Liver (tissue), 9 donors: ENCODE results near the gene APEX1. TPM values are rescaled to one million over a fixed set of nuclear protein-coding genes. Genes with fewer than 3 reads are reported as not detected.

Experiments
- DNase-seq: peaks from one replicate; pipeline ENCODE4 v3.0.0-alpha.2; 2017; ENCODE audit warnings: low spot score
- H3K27ac ChIP-seq, 2 donors: one replicate each; pipeline ENCODE4 v1.7.0; 2013; ENCODE audit warnings: inconsistent platforms in 2 of 2, low read length in 2 of 2, control low read depth in 1 of 2, low read depth in 1 of 2, mild to moderate bottlenecking in 1 of 2
- H3K27me3 ChIP-seq, 4 donors: one replicate each; pipeline versions ENCODE4 v1.6.1 to v1.7.0; 2013; ENCODE audit warnings: low read length in 3 of 4, inconsistent platforms in 1 of 4, mild to moderate bottlenecking in 1 of 4, moderate library complexity in 1 of 4; ENCODE audit not compliant: control insufficient read depth in 4 of 4, insufficient read depth in 4 of 4
- H3K36me3 ChIP-seq, 4 donors: one replicate each; pipeline versions ENCODE4 v1.6.1 to v1.7.0; 2013; ENCODE audit warnings: low read length in 3 of 4, mild to moderate bottlenecking in 3 of 4, low read depth in 1 of 4, moderate library complexity in 1 of 4; ENCODE audit not compliant: control insufficient read depth in 4 of 4, insufficient read depth in 3 of 4
- H3K4me1 ChIP-seq, 4 donors: one replicate each; pipeline versions ENCODE4 v1.6.1 to v1.7.0; 2013; ENCODE audit warnings: low read length in 3 of 4, mild to moderate bottlenecking in 3 of 4, moderate library complexity in 1 of 4; ENCODE audit not compliant: control insufficient read depth in 4 of 4, insufficient read depth in 4 of 4
- H3K4me3 ChIP-seq, 3 donors: one replicate each; pipeline versions ENCODE4 v1.6.1 to v1.7.0; 2013; ENCODE audit warnings: low read length in 3 of 3, control low read depth in 1 of 3, low read depth in 1 of 3, mild to moderate bottlenecking in 1 of 3
- H3K9ac ChIP-seq, 2 donors: one replicate each; pipeline ENCODE4 v1.7.0; 2013; ENCODE audit warnings: low read length in 2 of 2, mild to moderate bottlenecking in 2 of 2, moderate library complexity in 2 of 2, control low read depth in 1 of 2, low read depth in 1 of 2
- H3K9me3 ChIP-seq, 4 donors: one replicate each; pipeline versions ENCODE4 v1.6.1 to v1.7.0; 2013; ENCODE audit warnings: low read length in 3 of 4; ENCODE audit not compliant: control insufficient read depth in 4 of 4
- ATF3 ChIP-seq: IDR thresholded peaks from 2 replicates; pipeline ENCODE4 v1.6.1; 2016; ENCODE audit warnings: antibody characterized with exemption
- CTCF ChIP-seq: fragments of 150-350 bp; IDR thresholded peaks from 2 replicates; pipeline ENCODE4 v1.5.1; 2017; ENCODE audit warnings: improper control_type of control experiment, low read depth, low read length; ENCODE audit not compliant: missing input control
- FOXA1 ChIP-seq: IDR thresholded peaks from 2 replicates; pipeline ENCODE4 v1.6.1; 2016; ENCODE audit warnings: antibody characterized with exemption
- FOXA2 ChIP-seq: IDR thresholded peaks from 2 replicates; pipeline ENCODE4 v1.6.1; 2016; ENCODE audit warnings: antibody characterized with exemption
- GABPA ChIP-seq, 2 donors: IDR thresholded peaks in 1 of 2; conservative IDR thresholded peaks in 1 of 2; 2 replicates each; pipeline ENCODE4 v1.6.1; 2016; ENCODE audit warnings: antibody characterized with exemption in 2 of 2, mild to moderate bottlenecking in 1 of 2, moderate library complexity in 1 of 2
- HNF4G ChIP-seq: IDR thresholded peaks from 2 replicates; pipeline ENCODE4 v1.6.1; 2016; ENCODE audit warnings: antibody characterized with exemption
- JUND ChIP-seq, 2 donors: IDR thresholded peaks; 2 replicates each; pipeline ENCODE4 v1.6.1; 2016; ENCODE audit warnings: antibody characterized with exemption in 2 of 2
- MAX ChIP-seq: IDR thresholded peaks from 2 replicates; pipeline ENCODE4 v1.6.1; 2016; ENCODE audit warnings: antibody characterized with exemption
- NR2F2 ChIP-seq: IDR thresholded peaks from 2 replicates; pipeline ENCODE4 v1.6.1; 2016; ENCODE audit warnings: antibody characterized with exemption
- RAD21 ChIP-seq, 2 donors: IDR thresholded peaks; 2 replicates each; pipeline ENCODE4 v1.6.1; 2016; ENCODE audit warnings: antibody characterized with exemption in 2 of 2, mild to moderate bottlenecking in 2 of 2
- REST ChIP-seq: IDR thresholded peaks from 2 replicates; pipeline ENCODE4 v1.6.1; 2016; ENCODE audit warnings: antibody characterized with exemption, mild to moderate bottlenecking
- SP1 ChIP-seq: IDR thresholded peaks from 2 replicates; pipeline ENCODE4 v1.6.1; 2018; ENCODE audit warnings: antibody characterized with exemption, mild to moderate bottlenecking
- TAF1 ChIP-seq: conservative IDR thresholded peaks from 2 replicates; pipeline ENCODE4 v1.6.1; 2016; ENCODE audit warnings: antibody characterized with exemption, mild to moderate bottlenecking
- YY1 ChIP-seq: IDR thresholded peaks from 2 replicates; pipeline ENCODE4 v1.6.1; 2016; ENCODE audit warnings: antibody characterized with exemption, mild to moderate bottlenecking
- ZBTB33 ChIP-seq: IDR thresholded peaks from 2 replicates; pipeline ENCODE4 v1.6.1; 2016; ENCODE audit warnings: antibody characterized with exemption
- WGBS: extraction: QIAGEN DNeasy Blood & Tissue Kit; methylation state at CpG from one replicate; pipeline ENCODE4 v1.1.7; 2013; 5-methylcytosine and 5-hydroxymethylcytosine counted together
- polyA plus RNA-seq, 2 donors: library from polyadenylated mRNA; stranded (reverse) in 1 of 2; unstranded in 1 of 2; fragments of 200-250 nt in 1 of 2; fragments of >200 nt in 1 of 2; fragmentation: Nextera tagmentation in 1 of 2; extraction: Ambion mirVana in 1 of 2; gene quantifications; one replicate each; pipeline versions ENCODE4 v1.2.1 to v1.2.3, GENCODE V29; 2013 to 2015
- total RNA-seq, 2 donors: library from RNA; depleted of rRNA; stranded (reverse); fragments of >200 nt; gene quantifications; one replicate each; pipeline ENCODE4 v1.2.3, GENCODE V29; 2014
- donor health status: healthy.
- donor health status: healthy.
- donor health status: healthy.
- donor health status: healthy.
- donor health status: healthy.

APEX1 gene
- total and polyA plus RNA-seq, 4 donors, result 32.4 to 64.5 (median 46.7) TPM

GRCh38 chr14:20429801-20430669 lies 25.0 kb upstream of the APEX1 start:
- H3K9ac ChIP-seq, result no peak overlapping the region
- no peak overlapping the region for H3K4me3 ChIP-seq
- H3K9me3 ChIP-seq, result no peaks in the 10 kb centered on the region
- no peak for TF ChIP-seq REST
- TF ChIP-seq HNF4G, result no peak
- TF ChIP-seq TAF1, result no peak
- no peak for TF ChIP-seq ATF3
- TF ChIP-seq JUND (IDR thresholded peaks at IDR 0.05), result no peak
- no peak for TF ChIP-seq SP1
- no peak for TF ChIP-seq NR2F2
- TF ChIP-seq RAD21 (IDR thresholded peaks at IDR 0.05), result no peak
- TF ChIP-seq GABPA (IDR thresholded peaks at IDR 0.05 in 1 of 2, conservative IDR thresholded peaks at IDR 0.05 in 1 of 2), result no peak
- no peak for TF ChIP-seq CTCF
- TF ChIP-seq YY1, result no peak
- no peaks in the 10 kb centered on the region for H3K27me3 ChIP-seq
- peaks cover 0 to 7% (median 0%) of the 10 kb centered on the region in 4 donors for H3K4me1 ChIP-seq
- WGBS, result 65% methylated on average over 30 of the region's 30 CpGs
- no peaks in the 10 kb centered on the region for H3K36me3 ChIP-seq
- no peak for DNase-seq
- no peak overlapping the region for H3K27ac ChIP-seq

GRCh38 chr14:20434701-20435581 lies 20.1 kb upstream of the APEX1 start:
- no peaks in the 10 kb centered on the region for H3K27me3 ChIP-seq
- no peak for TF ChIP-seq ZBTB33
- TF ChIP-seq FOXA2, result no peak
- no peak for TF ChIP-seq CTCF
- no peak for TF ChIP-seq SP1
- no peak for TF ChIP-seq TAF1
- no peak for TF ChIP-seq MAX
- TF ChIP-seq NR2F2, result peak; percentile 29
- TF ChIP-seq FOXA1, result no peak
- H3K9me3 ChIP-seq, result no peaks in the 10 kb centered on the region
- DNase-seq, result no peak
- H3K36me3 ChIP-seq, result no peaks in the 10 kb centered on the region
- peaks cover 0 to 3% (median 0%) of the 10 kb centered on the region in 4 donors for H3K4me1 ChIP-seq
- no peak overlapping the region for H3K9ac ChIP-seq
- peak overlapping the region in 1 of 3 donors; percentile 22 for H3K4me3 ChIP-seq
- H3K27ac ChIP-seq, result peak overlapping the region in 1 of 2 donors; percentile 19
- WGBS, result 36% methylated on average over 44 of the region's 44 CpGs
